IMR-90 (cell line): Measurements from ENCODE around the gene PLCL1.

Source experiments
- CTCF ChIP-seq: conservative IDR thresholded peaks from 2 replicates; pipeline ENCODE4 v1.5.1; 2012; ENCODE audit warnings: mild to moderate bottlenecking, low read depth, low read length, improper control_type of control experiment
- POLR2A ChIP-seq: IDR thresholded peaks from 2 replicates; pipeline ENCODE4 v1.6.1; 2012; ENCODE audit warnings: mild to moderate bottlenecking, low read depth, low read length
- RAD21 ChIP-seq: IDR thresholded peaks from 2 replicates; pipeline ENCODE4 v1.6.1; 2012; ENCODE audit warnings: low read length, improper control_type of control experiment

GRCh38 chr2:197846128-197846527 lies 41.7 kb downstream of the PLCL1 start:
- TF ChIP-seq CTCF (no peak), POLR2A (no peak), RAD21 (no peak)
